H1 (cell line): ENCODE measurements around the gene OR6T1.

ENCODE experiments used
- CREB1 ChIP-seq: IDR thresholded peaks from 2 replicates; pipeline ENCODE4 v1.6.1; 2012; ENCODE audit warnings: inconsistent platforms
- EP300 ChIP-seq, 2 experiments: IDR thresholded peaks; 1 replicate in 1 of 2; 2 replicates in 1 of 2; pipeline ENCODE4 v1.6.1; 2011 to 2012; ENCODE audit warnings: low read depth in 2 of 2, low read length in 2 of 2, mild to moderate bottlenecking in 2 of 2, borderline replicate concordance in 1 of 2, inconsistent platforms in 1 of 2, moderate library complexity in 1 of 2
- EZH2 ChIP-seq: fragments of 200-600 bp; sonication (generic); IDR thresholded peaks from 2 replicates; pipeline ENCODE4 v1.7.1; 2012; ENCODE audit warnings: low read depth, mild to moderate bottlenecking, moderate library complexity, low read length, inconsistent platforms; ENCODE audit not compliant: severe bottlenecking
- GABPA ChIP-seq: IDR thresholded peaks from 2 replicates; pipeline ENCODE4 v1.6.1; 2011; ENCODE audit warnings: mild to moderate bottlenecking, low read length, moderate library complexity, borderline replicate concordance; ENCODE audit not compliant: insufficient read depth
- HDAC6 ChIP-seq: IDR thresholded peaks from one replicate; pipeline ENCODE4 v1.7.1; 2012; ENCODE audit warnings: low read depth, mild to moderate bottlenecking, inconsistent platforms, low read length, moderate library complexity
- NRF1 ChIP-seq: IDR thresholded peaks from 2 replicates; pipeline ENCODE4 v1.6.1; 2011; ENCODE audit warnings: mild to moderate bottlenecking, low read depth, low read length, improper control_type of control experiment
- POLR2A ChIP-seq, 2 experiments: IDR thresholded peaks; 1 replicate in 1 of 2; 2 replicates in 1 of 2; pipeline ENCODE4 v1.6.1; 2011; ENCODE audit warnings: low read depth in 2 of 2, low read length in 2 of 2, mild to moderate bottlenecking in 2 of 2; ENCODE audit errors: control extremely low read depth in 1 of 2
- SIRT6 ChIP-seq: IDR thresholded peaks from one replicate; pipeline ENCODE4 v1.7.1; 2012; ENCODE audit warnings: low read length, inconsistent platforms
- SP1 ChIP-seq: IDR thresholded peaks from 2 replicates; pipeline ENCODE4 v1.6.1; 2011; ENCODE audit warnings: low read depth, low read length
- TEAD4 ChIP-seq: IDR thresholded peaks from 2 replicates; pipeline ENCODE4 v1.6.1; 2012; ENCODE audit warnings: low read depth, low read length, inconsistent platforms, mixed read lengths
- ZNF274 ChIP-seq: IDR thresholded peaks from 2 replicates; pipeline ENCODE4 v1.7.0; 2012; ENCODE audit warnings: low read length, borderline replicate concordance; ENCODE audit errors: extremely low read depth
- TF ChIP-seq, protein P1 (sequence below), 3 experiments: IDR thresholded peaks; 1 replicate in 2 of 3; 2 replicates in 1 of 3; pipeline versions ENCODE4 v1.5.1 to v1.6.1; 2011; ENCODE audit warnings: low read length in 3 of 3, mild to moderate bottlenecking in 3 of 3, inconsistent platforms in 2 of 3, low read depth in 1 of 3, moderate library complexity in 1 of 3; ENCODE audit not compliant: insufficient read depth in 1 of 3; ENCODE audit errors: control extremely low read depth in 1 of 3
- TF ChIP-seq, protein P2 (sequence below): IDR thresholded peaks from 2 replicates; pipeline ENCODE4 v1.6.1; 2011; ENCODE audit warnings: low read depth, mild to moderate bottlenecking, low read length; ENCODE audit not compliant: insufficient read depth
- TF ChIP-seq, protein P3 (sequence below): IDR thresholded peaks from 2 replicates; pipeline ENCODE4 v1.6.1; 2012; ENCODE audit warnings: inconsistent platforms

DNA sequence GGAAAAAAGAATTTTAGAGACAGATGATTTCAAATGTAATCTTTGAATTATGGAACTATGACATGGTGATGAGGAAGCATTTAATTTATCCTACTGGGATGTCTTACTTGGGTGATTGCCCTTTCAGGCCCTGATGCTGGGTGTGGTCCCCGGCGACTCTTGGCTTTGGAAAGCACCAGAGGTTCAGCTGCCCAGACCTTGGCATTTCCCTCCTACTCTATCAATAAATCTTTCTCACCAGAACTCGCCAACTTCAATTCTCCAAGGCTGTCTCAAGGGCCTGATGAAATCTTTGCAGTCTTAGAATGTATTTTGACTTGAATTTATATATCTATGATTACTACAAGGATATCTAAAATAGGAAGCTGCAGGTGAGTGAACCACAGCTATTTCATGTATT lies 22.7 kb downstream of the OR6T1 start:
- TF ChIP-seq GABPA: no peak
- TF ChIP-seq TEAD4: no peak
- no peak for TF ChIP-seq ZNF274
- TF ChIP-seq NRF1: no peak
- TF ChIP-seq SP1: no peak
- no peak for TF ChIP-seq SIRT6
- no peak for TF ChIP-seq POLR2A (IDR thresholded peaks at IDR 0.05; ENCODE audit: control extremely low read depth in 1 of 2, low read depth in 2 of 2, low read length in 2 of 2)
- TF ChIP-seq, protein P1, sequence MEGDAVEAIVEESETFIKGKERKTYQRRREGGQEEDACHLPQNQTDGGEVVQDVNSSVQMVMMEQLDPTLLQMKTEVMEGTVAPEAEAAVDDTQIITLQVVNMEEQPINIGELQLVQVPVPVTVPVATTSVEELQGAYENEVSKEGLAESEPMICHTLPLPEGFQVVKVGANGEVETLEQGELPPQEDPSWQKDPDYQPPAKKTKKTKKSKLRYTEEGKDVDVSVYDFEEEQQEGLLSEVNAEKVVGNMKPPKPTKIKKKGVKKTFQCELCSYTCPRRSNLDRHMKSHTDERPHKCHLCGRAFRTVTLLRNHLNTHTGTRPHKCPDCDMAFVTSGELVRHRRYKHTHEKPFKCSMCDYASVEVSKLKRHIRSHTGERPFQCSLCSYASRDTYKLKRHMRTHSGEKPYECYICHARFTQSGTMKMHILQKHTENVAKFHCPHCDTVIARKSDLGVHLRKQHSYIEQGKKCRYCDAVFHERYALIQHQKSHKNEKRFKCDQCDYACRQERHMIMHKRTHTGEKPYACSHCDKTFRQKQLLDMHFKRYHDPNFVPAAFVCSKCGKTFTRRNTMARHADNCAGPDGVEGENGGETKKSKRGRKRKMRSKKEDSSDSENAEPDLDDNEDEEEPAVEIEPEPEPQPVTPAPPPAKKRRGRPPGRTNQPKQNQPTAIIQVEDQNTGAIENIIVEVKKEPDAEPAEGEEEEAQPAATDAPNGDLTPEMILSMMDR (IDR thresholded peaks at IDR 0.05; ENCODE audit: control extremely low read depth in 1 of 3, insufficient read depth in 1 of 3, low read depth in 1 of 3, low read length in 3 of 3): no peak
- TF ChIP-seq, protein P2, sequence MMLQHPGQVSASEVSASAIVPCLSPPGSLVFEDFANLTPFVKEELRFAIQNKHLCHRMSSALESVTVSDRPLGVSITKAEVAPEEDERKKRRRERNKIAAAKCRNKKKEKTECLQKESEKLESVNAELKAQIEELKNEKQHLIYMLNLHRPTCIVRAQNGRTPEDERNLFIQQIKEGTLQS: no peak
- TF ChIP-seq EP300 (IDR thresholded peaks at IDR 0.05; ENCODE audit: borderline replicate concordance in 1 of 2, low read depth in 2 of 2, low read length in 2 of 2): no peak
- TF ChIP-seq EZH2: no peak
- TF ChIP-seq CREB1: no peak
- TF ChIP-seq HDAC6: no peak
- TF ChIP-seq, protein P3, sequence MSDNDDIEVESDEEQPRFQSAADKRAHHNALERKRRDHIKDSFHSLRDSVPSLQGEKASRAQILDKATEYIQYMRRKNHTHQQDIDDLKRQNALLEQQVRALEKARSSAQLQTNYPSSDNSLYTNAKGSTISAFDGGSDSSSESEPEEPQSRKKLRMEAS: no peak
